ENCODE data around the gene SMG6.

SMG6 gene

DNA sequence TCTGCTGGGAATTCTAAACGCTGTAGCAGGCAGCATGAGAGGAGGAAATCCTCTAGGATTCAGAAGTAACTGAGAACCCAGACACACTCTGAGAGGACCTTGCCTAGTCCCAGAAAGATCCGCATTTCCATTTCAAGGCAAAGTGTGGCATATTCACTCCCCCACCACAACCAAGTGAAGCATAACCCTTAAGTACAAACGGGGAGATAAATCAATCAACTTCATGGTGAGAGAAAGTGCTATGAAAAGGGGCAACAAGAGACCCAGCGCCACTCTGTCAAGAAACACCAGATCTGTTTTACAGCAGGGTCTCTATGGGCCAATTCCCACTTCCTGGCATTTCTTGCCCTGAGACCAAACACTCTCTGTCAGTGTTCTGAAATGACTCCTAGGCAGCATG, 68.3 kb downstream of the SMG6 start:
- DNase-seq (ENCODE audit: low read depth): no peak

DNA sequence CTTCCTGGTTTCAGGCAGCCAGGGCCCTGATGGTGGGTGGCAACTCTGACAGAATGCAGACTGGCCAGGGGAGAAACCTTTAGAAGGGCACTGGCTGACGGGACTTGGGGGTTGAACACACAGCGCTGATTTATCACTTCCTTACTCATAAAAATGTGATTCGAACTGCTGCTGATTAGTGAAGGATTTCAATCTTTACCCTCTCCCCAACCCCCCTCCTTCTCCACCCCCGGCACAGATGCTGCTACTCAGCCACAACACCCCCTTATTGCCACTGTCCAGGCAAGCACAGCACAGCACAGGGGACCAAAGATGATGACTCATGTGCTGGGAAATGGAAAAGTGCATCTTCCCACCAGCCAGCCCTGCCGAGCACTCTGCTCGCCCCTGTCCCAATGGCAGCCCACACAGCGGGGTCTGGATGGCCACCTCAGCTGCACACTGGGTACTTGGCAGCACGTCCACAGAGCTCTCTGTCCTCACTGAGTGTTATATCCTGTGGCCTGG, 70.1 kb downstream of the SMG6 start:
- DNase-seq (ENCODE audit: low read depth): no peak

DNA sequence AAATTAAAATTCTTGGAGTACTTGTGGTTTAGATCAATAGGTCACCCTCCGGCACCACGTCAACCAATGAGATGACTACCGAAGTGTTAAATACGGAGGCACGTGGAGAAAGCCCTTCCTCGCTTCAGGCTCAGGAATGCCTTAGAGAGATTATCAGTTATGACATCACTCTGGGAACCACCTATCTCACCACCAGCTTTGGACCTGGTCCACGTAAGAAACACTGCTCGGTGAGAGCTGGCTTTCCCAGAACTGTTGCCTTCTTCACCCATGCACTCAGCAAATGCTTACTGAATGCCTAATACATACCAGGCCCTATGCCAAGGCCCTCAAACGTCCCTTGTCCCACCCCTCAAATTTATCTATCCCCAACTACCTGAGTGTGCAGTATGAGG, 71.3 kb downstream of the SMG6 start:
- no peak for DNase-seq (ENCODE audit: low read depth)

DNA sequence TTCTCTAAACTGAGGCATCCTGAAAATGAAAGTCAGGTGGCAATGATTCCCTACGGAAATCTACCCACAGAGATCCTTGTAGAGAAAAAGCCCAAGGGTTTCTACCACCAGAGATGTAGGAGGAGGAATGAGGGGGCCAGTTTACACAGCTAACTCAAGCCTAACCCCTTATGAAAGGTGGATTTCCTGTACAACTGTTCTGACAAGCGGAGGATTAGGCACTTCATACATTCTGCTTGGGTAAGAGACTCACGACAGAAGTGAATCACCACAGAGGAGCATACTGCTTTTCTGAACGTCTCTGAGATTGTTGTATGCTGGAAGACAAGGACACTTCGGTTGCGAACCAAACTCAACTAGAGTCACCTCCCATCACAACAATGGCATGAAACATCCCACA, 72.7 kb downstream of the SMG6 start:
- no peak for DNase-seq (ENCODE audit: low read depth)

DNA sequence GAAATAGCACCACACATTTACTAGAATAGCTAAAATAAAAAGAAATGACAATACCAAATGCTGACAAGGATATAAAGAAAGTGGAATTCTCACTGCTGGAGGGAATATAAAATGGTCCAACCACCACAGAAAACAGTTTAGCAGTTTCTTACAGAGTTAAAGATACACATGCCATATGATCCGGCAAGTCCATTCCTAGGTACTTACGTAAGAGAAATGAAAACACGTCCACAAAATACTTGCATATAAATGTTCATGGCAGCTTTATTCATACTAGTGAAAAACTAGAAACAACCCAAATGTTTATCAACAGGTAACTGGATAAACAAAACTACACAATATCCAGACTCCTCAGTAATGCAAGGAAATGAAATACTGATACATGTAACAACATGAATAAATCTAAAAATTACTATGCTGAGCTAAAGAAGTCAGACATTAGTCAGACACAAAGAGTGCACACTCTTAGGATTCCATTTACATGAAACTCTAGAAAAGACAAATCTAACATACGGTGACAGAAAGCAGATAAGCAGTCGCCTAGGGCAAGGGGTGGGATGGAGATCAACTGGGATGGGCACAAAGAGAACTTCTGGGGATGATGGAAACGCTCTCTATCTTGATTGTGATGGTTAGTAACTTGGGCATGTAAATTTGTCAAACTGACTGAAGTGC, 76.4 kb downstream of the SMG6 start:
- DNase-seq (ENCODE audit: low read depth): no peak

DNA sequence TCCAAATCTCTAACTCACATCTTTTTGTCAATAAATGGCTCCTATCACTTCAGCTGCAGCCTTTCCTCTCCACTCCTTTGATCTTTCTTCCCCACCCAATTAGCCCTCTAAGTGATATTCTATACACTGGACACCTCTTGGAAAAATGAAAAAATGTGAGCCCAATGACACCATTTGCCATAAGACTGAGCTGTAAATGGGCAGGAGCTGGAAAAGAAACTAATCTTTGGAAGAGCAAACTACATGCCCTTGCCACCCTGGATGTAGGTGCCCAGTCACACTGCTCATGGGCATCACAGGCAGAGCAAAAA, 80.0 kb downstream of the SMG6 start:
- no peak for DNase-seq (ENCODE audit: low read depth)

DNA sequence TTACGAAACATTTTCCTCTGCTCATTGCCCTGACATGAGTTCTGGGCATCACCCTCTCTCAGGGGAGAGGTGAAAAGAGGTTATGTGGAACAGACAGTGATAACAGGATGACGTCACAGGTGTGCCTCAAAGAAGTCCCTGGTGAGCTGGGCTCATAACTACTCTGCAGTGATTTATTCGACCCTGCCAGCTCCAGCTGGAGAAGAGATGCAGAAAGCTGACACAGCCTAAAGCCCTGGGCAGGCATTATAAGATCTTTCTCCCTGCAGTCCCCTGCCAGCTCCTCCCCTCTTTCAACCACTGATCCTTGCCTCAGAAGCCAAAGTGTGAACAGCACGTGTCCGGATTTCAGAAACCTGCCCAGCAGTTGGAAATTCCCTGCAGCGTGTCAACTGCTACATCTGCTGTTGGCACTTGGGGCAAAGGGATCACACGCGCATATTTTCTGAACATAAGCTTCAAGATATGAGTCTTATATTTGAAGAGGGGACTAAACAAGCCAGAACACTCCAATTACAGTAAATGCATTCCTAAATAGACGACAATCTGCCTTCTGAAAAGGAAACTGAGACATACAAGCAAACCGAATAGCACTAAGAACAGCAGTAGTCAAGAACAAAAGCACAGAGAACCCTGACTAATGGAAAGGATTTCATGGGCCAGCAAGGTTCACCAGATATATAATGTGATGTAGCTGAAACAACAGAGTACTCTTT, 80.5 kb downstream of the SMG6 start:
- DNase-seq (ENCODE audit: low read depth): peak; percentile 35

DNA sequence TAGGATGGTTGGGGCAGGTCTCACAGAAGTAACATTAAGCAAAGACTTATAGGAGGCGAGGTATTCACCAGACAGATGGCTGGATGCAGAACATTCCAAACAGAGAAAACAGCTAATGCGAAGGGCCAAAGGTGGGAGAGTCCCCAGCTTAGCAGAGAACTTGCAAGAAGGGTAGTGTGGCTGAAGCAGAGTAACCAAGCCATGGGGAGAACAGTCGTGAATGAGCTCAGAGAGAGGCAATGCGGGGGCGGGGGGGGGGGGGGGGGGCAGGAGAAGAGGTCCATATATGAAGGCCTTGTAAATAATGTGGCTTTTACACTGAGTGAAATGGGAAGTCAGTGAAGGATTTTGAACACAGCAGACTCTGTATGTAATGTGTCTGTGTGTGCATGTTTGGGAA, 81.3 kb downstream of the SMG6 start:
- DNase-seq (ENCODE audit: low read depth): no peak

DNA sequence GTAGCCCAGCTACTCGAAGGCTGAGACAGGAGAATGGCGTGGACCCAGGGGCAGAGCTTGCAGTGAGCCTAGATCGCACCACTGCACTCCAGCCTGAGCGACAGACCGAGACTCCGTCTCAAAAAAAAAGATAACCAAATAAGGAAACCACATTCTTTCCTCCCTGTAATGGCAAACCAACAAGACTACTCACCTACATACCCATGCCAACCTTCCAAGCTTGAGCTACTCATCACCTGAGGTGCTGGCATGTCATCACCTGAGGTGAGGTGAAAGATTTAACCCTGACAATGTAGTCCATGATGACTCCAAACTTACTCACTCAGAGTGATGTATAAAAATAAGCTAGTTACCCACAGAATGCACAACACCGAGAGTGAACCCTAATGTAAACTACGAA, 85.2 kb downstream of the SMG6 start:
- DNase-seq (ENCODE audit: low read depth): no peak

DNA sequence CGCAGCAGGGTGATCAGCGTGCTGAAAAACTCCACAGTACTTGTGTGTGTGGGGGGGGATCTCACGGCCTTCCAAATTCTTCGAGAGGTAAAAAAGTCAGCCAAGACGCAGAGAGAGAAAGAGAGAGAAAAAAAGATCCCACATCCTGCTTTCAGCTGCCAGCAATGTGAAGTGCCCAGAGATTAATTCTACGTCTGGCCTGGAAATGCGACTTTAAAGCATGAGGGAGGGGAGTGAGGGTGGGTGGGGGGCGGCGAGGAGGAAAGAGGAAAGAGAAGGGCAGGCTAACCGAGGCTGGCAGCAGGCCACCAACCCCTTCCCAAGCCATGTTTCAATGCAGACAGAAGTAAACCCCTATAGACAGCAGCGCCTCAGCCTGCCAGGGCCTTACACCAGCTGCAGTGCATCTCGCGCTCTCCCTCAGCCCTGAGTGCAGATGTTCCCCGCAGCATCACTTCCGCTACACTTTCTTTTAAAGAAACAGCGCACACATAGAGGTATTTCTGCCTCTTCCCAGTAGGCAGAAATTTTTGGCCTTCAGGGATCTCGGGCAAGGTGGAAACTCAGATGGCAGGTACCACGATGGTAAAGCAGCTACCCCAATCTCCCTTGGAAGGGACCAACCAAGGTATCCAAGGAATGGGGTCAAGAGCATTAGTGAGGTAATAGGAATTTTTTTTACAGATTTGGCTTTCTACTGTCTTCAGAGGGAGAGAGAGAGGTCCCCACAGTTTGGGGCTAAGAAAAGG, 87.8 kb downstream of the SMG6 start:
- DNase-seq (ENCODE audit: low read depth): peak; percentile 53

DNA sequence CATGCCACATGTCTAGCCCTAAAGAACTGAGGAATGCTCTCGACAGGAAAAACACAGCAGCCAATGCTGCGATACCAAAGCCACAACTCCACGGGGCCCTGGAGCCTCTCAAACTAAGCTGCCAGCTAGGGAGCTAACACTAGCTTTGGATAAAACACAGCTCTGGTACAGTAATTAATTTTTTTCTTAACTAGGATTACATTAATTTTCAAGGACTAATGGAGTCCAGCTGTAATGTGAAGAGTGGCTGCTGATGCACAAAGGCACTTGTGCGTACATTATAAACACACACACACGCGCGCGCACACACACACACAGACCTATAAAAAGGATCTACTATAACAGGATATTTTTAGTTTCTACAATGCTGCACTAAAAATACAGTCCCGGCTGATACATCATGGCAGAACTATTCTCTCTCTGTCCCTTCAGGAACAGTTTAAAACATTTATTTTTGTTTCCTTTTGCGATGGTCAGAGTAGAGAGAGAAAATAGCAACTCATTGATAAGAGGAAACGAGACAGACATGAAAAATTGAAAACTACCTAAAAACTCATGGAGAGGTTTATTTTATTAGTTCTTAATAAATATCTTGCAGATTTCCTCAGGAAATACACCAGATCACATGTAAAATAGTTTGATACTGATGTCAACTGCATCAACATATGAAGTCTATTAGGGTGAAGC, 88.5 kb downstream of the SMG6 start:
- no peak for DNase-seq (ENCODE audit: low read depth)

DNA sequence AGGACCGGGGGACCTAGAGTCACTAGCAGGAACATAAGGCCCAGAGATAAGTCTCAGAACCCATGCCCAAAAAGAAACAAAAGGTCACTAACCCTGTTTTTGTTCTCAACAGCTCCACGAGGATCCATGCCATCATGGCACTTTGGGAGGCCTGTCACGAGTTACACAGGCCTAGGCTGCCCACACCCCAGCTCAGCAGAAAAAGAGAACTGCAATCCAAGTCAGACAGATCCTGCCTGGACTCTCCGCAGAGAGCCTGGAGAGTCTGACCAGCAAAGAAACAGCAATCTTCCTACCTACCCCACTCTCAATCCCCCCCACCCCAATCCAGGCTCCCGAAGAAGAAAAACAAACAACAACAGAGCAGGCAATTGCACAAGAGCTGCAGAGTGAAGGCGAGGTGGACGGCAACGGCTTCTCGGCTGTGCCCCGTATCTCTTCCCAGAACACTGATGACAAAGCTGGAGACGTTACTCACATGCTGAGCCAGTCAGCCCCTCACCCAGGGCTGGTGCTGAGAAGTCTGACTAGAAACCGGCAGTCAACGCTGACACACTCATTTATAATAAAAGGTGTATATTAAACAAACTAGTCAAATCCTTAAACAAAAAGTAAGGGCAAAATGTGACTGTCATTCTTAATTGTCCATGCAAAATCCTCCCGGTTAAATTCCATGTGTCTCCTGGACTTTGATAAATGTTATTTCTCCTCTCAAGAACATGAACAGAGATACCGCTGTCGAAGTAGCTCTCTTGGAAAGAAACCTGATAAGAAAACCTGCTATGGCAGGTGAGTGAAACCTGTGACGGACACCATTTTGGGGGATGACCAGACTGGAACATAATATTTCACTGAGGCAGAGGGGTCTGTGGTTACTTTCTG, 89.3 kb downstream of the SMG6 start:
- peak; percentile 16 for DNase-seq (ENCODE audit: low read depth)

DNA sequence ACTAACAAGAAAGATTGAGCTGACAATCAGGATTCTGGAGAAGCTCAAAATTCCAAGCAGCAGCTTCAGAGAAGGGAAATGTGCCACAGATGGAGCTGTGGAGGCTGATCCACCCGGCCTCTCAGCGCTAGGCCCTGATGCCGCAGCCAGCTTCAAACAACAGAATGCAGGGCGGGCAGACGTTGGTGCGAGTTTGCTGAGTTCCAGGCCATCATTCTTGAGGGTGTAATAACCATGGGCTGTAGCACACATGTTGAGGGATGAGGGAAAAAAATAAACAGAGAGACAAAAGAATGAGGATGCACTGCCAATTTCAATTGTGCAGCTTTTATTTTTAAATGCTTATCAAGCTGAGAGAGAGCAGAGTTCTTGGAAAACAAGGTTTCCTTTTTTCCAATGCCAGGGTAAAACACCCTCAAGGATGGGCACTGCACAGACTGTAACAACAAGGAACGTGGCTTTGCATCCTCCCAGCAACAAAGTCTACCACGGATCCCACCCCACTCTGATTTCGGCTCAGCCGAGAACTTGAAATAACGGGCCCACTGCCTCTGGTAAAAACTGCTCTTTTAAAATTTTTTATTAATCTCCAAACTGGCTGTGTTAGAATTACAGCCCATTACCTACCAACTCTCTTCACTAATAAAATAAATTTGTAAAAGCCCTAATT, 90.2 kb downstream of the SMG6 start:
- DNase-seq (ENCODE audit: low read depth): no peak

DNA sequence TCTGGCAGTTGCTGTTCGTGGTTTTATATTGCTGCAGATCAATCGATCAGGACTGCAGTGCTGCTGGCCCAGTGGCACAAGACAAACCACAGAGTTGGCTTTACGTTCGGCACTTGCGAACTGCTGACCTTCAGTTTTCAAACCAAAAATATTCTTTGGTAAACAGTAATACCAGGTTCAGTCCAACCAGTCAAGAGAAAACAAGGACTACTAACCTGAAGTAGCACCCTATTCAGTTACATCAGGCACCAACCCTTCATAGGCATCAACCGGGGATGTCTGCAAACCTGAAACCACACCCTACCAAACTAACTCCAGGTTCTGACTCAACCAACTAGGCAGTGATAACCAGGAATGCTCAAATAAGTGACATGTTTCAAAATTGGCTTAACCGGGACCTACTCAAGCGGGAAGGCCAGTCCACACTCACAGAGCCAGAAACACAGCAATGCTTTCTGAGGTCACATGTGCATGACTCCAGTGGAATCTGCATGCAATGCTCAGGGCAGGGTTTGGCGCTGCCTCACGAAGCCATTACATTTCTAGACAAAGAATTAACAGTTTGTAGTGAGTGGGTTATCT, 91.1 kb downstream of the SMG6 start:
- no peak for DNase-seq (ENCODE audit: low read depth)

DNA sequence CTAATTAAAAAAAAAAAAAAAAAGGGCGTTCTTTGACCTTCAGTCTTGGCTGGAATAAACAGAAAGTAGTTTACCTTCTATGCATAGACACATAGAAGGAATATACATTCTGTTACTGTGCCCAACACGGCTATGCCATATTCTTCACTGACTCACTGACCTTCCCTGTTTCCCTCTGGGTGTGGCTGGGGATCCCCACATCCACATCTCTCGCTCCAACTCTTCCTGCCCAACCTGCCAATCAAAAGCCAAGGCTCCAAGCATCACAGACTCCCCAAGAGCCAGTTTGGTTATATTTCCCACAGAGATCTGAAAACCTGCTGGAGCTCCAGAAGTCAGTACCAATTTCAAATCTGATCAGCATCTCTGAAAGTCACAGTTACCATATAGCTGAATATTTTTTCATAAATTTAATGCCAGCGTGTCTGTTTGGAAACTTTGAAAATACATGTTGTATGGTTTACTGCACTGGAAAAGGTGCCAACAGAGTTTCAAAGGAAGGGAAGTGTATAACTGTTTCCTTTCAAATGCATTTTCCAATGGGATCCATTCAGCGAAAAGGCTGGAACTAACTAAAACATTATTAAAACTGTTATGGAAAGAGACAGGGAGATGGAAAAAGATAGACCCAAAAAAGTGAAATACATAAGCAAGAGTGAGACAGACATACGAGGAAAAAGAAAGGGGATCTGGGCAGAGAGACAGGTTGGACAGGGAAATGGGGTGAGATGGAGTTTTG, 91.8 kb downstream of the SMG6 start:
- DNase-seq (ENCODE audit: low read depth): no peak

DNA sequence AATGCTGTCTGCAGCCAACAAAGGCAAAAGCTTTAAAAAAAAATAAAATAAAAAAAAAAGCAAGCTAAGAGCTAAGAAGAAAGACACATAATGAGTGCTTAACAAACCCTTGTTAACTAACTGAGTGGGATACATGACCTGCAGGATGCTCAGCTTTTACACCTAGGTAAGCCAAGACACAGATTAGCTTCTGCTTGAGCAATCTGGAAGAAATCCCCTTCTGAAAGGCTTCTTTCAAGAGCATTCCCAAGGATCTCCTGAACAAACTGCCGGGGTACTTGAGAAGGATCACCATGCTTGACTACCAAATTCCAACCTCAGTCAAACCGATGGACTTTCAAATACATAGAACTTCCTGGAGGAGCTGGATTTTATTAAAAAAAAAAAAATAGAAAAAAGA, 92.9 kb downstream of the SMG6 start:
- DNase-seq (ENCODE audit: low read depth): no peak

DNA sequence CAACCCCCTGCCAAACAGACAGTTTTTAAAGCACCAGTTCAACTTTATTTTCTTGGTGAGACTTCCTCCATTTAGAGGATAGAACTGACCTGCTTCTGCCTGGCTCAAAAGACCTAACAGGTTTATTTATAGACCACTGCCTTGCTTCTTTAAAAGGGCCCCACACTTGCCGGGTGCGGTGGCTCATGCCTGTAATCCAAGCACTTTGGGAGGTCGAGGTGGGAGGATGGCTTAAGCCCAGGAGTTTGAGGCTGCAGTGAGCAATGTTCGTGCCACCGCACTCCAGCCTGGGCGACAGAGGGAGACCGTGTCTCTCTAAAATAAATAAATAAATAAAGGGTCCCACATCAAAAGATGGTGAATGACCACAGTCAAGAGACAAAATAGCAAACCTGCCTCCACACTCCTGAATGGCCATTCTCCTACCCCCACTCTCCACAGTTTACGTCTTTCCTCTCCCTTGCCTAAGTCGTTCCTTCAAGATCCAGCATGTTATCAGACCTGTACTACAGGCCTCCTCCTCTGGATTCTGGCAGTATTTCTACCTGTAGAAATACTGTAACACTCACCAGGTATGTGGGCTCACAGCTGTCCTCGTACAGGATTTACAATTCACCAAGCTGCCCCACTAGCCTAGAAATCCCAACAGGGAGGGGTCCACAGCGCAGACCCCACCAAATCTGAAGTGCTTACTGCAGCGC, 95.6 kb downstream of the SMG6 start:
- DNase-seq (ENCODE audit: low read depth): no peak

DNA sequence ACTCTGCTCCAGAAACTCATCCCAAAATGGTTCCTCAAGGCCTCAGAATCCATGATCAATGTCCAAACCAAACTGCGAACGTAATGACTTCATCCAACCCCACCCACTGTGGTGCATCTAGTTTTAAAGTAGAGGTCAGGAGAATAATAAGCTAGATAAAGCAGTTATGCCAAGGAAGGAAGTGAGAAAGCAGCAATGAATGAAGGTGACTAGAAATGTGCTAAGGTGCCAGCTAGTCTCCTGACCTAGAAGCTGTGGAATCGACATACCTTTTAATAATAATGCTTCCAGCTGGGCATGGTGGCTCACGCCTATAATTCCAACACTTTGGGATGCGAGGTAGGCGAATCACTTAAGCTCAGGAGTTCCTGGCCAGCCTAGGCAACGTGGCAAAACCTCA, 99.2 kb downstream of the SMG6 start:
- DNase-seq (ENCODE audit: low read depth): no peak

DNA sequence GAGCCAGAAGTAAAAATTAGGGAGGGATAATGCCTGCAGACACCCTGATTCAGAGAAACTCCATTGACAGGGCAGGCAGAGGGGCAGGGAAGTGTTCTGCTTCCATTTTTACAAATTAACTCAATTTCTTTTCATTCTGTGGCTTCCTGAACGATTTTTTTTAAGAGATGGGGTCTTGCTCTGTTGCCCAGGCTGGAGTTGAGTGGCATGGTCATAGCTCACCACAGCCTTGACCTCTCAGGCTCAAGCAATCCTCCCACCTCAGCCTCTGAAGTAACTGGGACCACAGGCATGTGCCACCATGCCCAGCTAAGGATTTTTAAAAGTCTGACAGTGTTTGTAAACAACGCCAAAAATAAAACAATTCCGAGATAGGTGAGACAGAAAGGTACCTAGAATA, 99.8 kb downstream of the SMG6 start:
- DNase-seq (ENCODE audit: low read depth): no peak
